PC-3 (cell line): ENCODE results near the gene GRIP1. TPM values are rescaled to one million over a fixed set of nuclear protein-coding genes. Genes with fewer than 3 reads are reported as not detected.

Experiments
- ATAC-seq: fragments of 200-7000 bp; cut with Tn5 transposase; 2 replicates; pipeline ENCODE4 v1.9.1; 2020; ENCODE audit warnings: mild to moderate bottlenecking, moderate library complexity
- BruUV-seq: library from RNA; stranded (reverse); fragments of 400-500 nt; replicated peaks from 2 replicates; lab custom pipeline; 2021; lab: Mats Ljungman, UMichigan
- CTCF ChIA-PET: fragments of 300-600 bp; sonication (Branson Sonifier 250); formaldehyde crosslinking; loops from one replicate; lab custom pipeline; 2022; ENCODE audit warnings: antibody characterized with exemption; lab: Charles Lee
- POLR2A ChIA-PET: fragments of 300-600 bp; sonication (Branson Sonifier 250); formaldehyde crosslinking; loops from one replicate; lab custom pipeline; 2022; ENCODE audit warnings: antibody characterized with exemption; ENCODE audit not compliant: unreplicated experiment; lab: Charles Lee
- DNase-seq: peaks from one replicate; pipeline ENCODE4 v3.0.0-alpha.2; 2015
- H2AFZ ChIP-seq: fragments of 300-600 bp; sonication (generic); 2 replicates; pipeline ENCODE4 v1.6.0; 2016; ENCODE audit warnings: antibody characterized with exemption, low read length
- H3F3A ChIP-seq: fragments of 300-600 bp; sonication (generic); one replicate; pipeline ENCODE4 v1.6.0; 2017; ENCODE audit warnings: antibody characterized with exemption, low read length, control low read depth, mild to moderate bottlenecking; ENCODE audit not compliant: unreplicated experiment
- H3K27ac ChIP-seq: fragments of 300-600 bp; sonication (generic); 2 replicates; pipeline ENCODE4 v1.5.1; 2016; ENCODE audit warnings: mild to moderate bottlenecking, low read length
- H3K27me3 ChIP-seq: fragments of 300-600 bp; sonication (generic); 2 replicates; pipeline ENCODE4 v1.6.1; 2016; ENCODE audit warnings: low read length, mixed read lengths
- H3K36me3 ChIP-seq: fragments of 300-600 bp; sonication (generic); 2 replicates; pipeline ENCODE4 v1.6.1; 2016; ENCODE audit warnings: low read depth, mixed run types, low read length, mixed read lengths
- H3K4me1 ChIP-seq: fragments of 300-600 bp; sonication (generic); 2 replicates; pipeline ENCODE4 v1.5.1; 2016; ENCODE audit warnings: low read length; ENCODE audit not compliant: insufficient read depth
- H3K4me2 ChIP-seq: fragments of 300-600 bp; sonication (generic); 2 replicates; pipeline ENCODE4 v1.6.0; 2016; ENCODE audit warnings: low read length
- H3K4me3 ChIP-seq: fragments of 300-600 bp; sonication (generic); 2 replicates; pipeline ENCODE4 v1.5.1; 2016; ENCODE audit warnings: mild to moderate bottlenecking, low read length, mixed read lengths
- H3K79me2 ChIP-seq: fragments of 300-600 bp; sonication (generic); 2 replicates; pipeline ENCODE4 v1.6.1; 2017; ENCODE audit warnings: low read length, mixed read lengths
- H3K9ac ChIP-seq: fragments of 300-600 bp; sonication (generic); 2 replicates; pipeline ENCODE4 v1.6.0; 2016; ENCODE audit warnings: mild to moderate bottlenecking, low read length
- H3K9me2 ChIP-seq: fragments of 300-600 bp; sonication (generic); replicated peaks from 2 replicates; pipeline ENCODE4 v1.6.1; 2016; ENCODE audit warnings: mixed run types, low read length, mixed read lengths
- H3K9me3 ChIP-seq: fragments of 300-600 bp; sonication (generic); 2 replicates; pipeline ENCODE4 v1.6.1; 2016; ENCODE audit warnings: low read length, mixed read lengths
- H4K20me1 ChIP-seq: fragments of 300-600 bp; sonication (generic); 2 replicates; pipeline ENCODE4 v1.6.1; 2016; ENCODE audit warnings: low read length, mixed read lengths
- CTCF ChIP-seq: fragments of 300-600 bp; sonication (generic); conservative IDR thresholded peaks from 2 replicates; pipeline ENCODE4 v1.5.1; 2017; ENCODE audit warnings: antibody characterized with exemption, low read depth, mild to moderate bottlenecking, low read length
- EZH2 ChIP-seq: fragments of 300-600 bp; sonication (generic); IDR thresholded peaks from one replicate; pipeline ENCODE4 v1.6.1; 2017; ENCODE audit warnings: antibody characterized with exemption, mild to moderate bottlenecking, low read length; ENCODE audit not compliant: unreplicated experiment
- EZH2phosphoT487 ChIP-seq: fragments of 300-600 bp; sonication (generic); IDR thresholded peaks from 2 replicates; pipeline ENCODE4 v1.6.1; 2018; ENCODE audit warnings: mild to moderate bottlenecking, antibody characterized with exemption, low read length, borderline replicate concordance
- intact Hi-C: fragments of 100-400 bp; cut with micrococcal nuclease; formaldehyde crosslinking; loops from 2 replicates; pipeline ENCODE4 v1.9.0; 2023
- total RNA-seq: library from RNA; depleted of rRNA; stranded (reverse); fragments of >200 nt; gene quantifications from 2 replicates; pipeline ENCODE4 v1.2.3, GENCODE V29; 2014

The GRIP1 gene
- total RNA-seq, 1 experiment from 2014 or later: 2.0 TPM

- no peaks in the 10 kb centered on the region for H3K9me2 ChIP-seq
- H3K4me1 ChIP-seq: peaks cover 55% of the 10 kb centered on the region
- DNase-seq (no peak), ATAC-seq (no peak)
- H3K9ac ChIP-seq: no peak overlapping the region
- no peaks in the 10 kb centered on the region for H3K9me3 ChIP-seq
- no peaks in the 10 kb centered on the region for H4K20me1 ChIP-seq
- H2AFZ ChIP-seq: no peak overlapping the region
- no peak overlapping the region for H3K27ac ChIP-seq
- intact Hi-C loops: no loop called here
- no peaks in the 10 kb centered on the region for H3F3A ChIP-seq
- no TSS peak for BruUV-seq
- CTCF ChIA-PET: no interaction called here
- no peaks in the 10 kb centered on the region for H3K36me3 ChIP-seq
- no peaks in the 10 kb centered on the region for H3K27me3 ChIP-seq
- H3K4me2 ChIP-seq: 0 out of 2 replicates have a peak overlapping the region, but pooled peaks have one; percentile 0
- TF ChIP-seq CTCF: no peak
- TF ChIP-seq EZH2phosphoT487: no peak
- no peak for TF ChIP-seq EZH2
- H3K4me3 ChIP-seq: no peak overlapping the region
- POLR2A ChIA-PET: no interaction called here
- no peaks in the 10 kb centered on the region for H3K79me2 ChIP-seq
Observed at GRCh38 chr12:66663611-66664010, 15.3 kb downstream of the GRIP1 start.

- H3K9me3 ChIP-seq: no peaks in the 10 kb centered on the region
- no TSS peak for BruUV-seq
- ChIA-PET CTCF (interaction anchor here (0.6 kb wide), 1 partner anchor 26 kb away, joined by 3 read pairs; no protein-coding TSS in a partner anchor), POLR2A (interaction anchor here (0.6 kb wide), 1 partner anchor 201 kb away, joined by 3 read pairs; no protein-coding TSS in a partner anchor)
- intact Hi-C loops: no loop called here
- no peaks in the 10 kb centered on the region for H4K20me1 ChIP-seq
- H3K4me3 ChIP-seq: peak overlapping the region; percentile 45; the same call in 1 of the 2 replicates
- peak; percentile 88 for DNase-seq
- no peak overlapping the region for H2AFZ ChIP-seq
- peak overlapping the region; percentile 82 for H3K4me2 ChIP-seq
- TF ChIP-seq EZH2phosphoT487 (no peak), CTCF (no peak), EZH2 (no peak)
- no peaks in the 10 kb centered on the region for H3F3A ChIP-seq
- no peaks in the 10 kb centered on the region for H3K9me2 ChIP-seq
- H3K27me3 ChIP-seq: no peaks in the 10 kb centered on the region
- H3K79me2 ChIP-seq: no peaks in the 10 kb centered on the region
- H3K36me3 ChIP-seq: no peaks in the 10 kb centered on the region
- H3K4me1 ChIP-seq: peaks cover 52% of the 10 kb centered on the region
- 0 out of 2 replicates have a peak overlapping the region, but pooled peaks have one; percentile 9 for H3K9ac ChIP-seq
- peak; percentile 82 for ATAC-seq
- H3K27ac ChIP-seq: peak overlapping the region; percentile 88
Observed at GRCh38 chr12:66662729-66663128, 16.1 kb downstream of the GRIP1 start.

DNA sequence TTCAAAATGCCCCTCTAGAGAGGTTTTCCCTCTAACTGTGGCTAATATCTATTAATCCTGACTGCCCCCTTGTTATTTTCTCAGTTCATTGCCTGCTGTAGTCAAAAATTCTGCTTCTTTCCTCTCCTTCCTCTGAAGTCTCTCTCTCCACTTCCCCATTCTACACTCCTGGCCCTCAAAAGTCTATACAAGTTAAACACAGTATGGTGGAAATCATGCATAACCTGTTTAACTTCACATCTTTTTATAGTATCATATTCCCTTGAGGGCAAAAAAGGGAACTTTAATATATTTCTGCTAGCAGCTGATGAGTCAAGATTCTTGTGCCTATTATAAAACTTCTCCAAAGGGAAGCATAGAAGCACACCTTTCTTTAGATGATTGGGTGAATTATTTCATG lies 16.7 kb downstream of the GRIP1 start:
- H2AFZ ChIP-seq: no peak overlapping the region
- TF ChIP-seq EZH2 (no peak), EZH2phosphoT487 (no peak), CTCF (no peak)
- peak; percentile 90 for DNase-seq
- H3K27me3 ChIP-seq: no peaks in the 10 kb centered on the region
- H3K9me3 ChIP-seq: no peaks in the 10 kb centered on the region
- intact Hi-C loops: no loop called here
- peak overlapping the region; percentile 88 for H3K27ac ChIP-seq
- H3F3A ChIP-seq: no peaks in the 10 kb centered on the region
- no peaks in the 10 kb centered on the region for H4K20me1 ChIP-seq
- no peaks in the 10 kb centered on the region for H3K36me3 ChIP-seq
- peak; percentile 75 for ATAC-seq
- H3K9ac ChIP-seq: 0 out of 2 replicates have a peak overlapping the region, but pooled peaks have one; percentile 9
- H3K4me1 ChIP-seq: peaks cover 52% of the 10 kb centered on the region
- H3K4me2 ChIP-seq: peak overlapping the region; percentile 82
- POLR2A ChIA-PET: interaction anchor here (0.6 kb wide), 2 partner anchors 31 to 1256 kb away, joined by 4 to 5 read pairs; no protein-coding TSS in a partner anchor
- BruUV-seq: no TSS peak
- H3K4me3 ChIP-seq: peak overlapping the region; percentile 45; the same call in 1 of the 2 replicates
- no peaks in the 10 kb centered on the region for H3K9me2 ChIP-seq
- CTCF ChIA-PET: interaction anchor here (0.6 kb wide), 1 partner anchor 27 kb away, joined by 3 read pairs; no protein-coding TSS in a partner anchor
- H3K79me2 ChIP-seq: no peaks in the 10 kb centered on the region
